Activated CD4-positive, CD25-positive, alpha-beta regulatory T cell treated with anti-CD3 and anti-CD28 coated beads, Interleukin-2, amount 50 U/mL, for 72 hours (primary cell): ENCODE measurements around the gene EML6.
"Not testable (repeated sequence)": the region's sequence is repeated elsewhere in the genome, so short reads cannot be mapped to it uniquely, and the experiment has no call there.

Experiments
- DNase-seq: peaks from one replicate; pipeline ENCODE4 v3.0.0; 2021

EML6 gene

GRCh38 chr2:54969295-54969939, 246.0 kb downstream of the EML6 start:
- DNase-seq = no peak

GRCh38 chr2:54969940-54970338, 246.5 kb downstream of the EML6 start:
- no peak for DNase-seq

- no peak for DNase-seq
Measured at GRCh38 chr2:54975175-54975574, 251.7 kb downstream of the EML6 start.

GRCh38 chr2:54975598-54976492, 252.4 kb downstream of the EML6 start:
- no peak for DNase-seq

- DNase-seq = no peak
Measured at GRCh38 chr2:54977149-54977548, 253.7 kb downstream of the EML6 start.

- DNase-seq = no peak
Measured at GRCh38 chr2:54979321-54980044, 256.0 kb downstream of the EML6 start.

GRCh38 chr2:54981385-54981784, 257.9 kb downstream of the EML6 start:
- DNase-seq = no peak

GRCh38 chr2:54983345-54984220, 260.1 kb downstream of the EML6 start:
- no peak for DNase-seq

- DNase-seq = no peak
Measured at GRCh38 chr2:54984476-54984875, 261.0 kb downstream of the EML6 start.

- DNase-seq = no peak
Measured at GRCh38 chr2:54986264-54986663, 262.8 kb downstream of the EML6 start.

- DNase-seq = no peak
Measured at GRCh38 chr2:54988612-54989011, 265.1 kb downstream of the EML6 start.

GRCh38 chr2:54990694-54991093, 267.2 kb downstream of the EML6 start:
- DNase-seq = not testable (repeated sequence)

- DNase-seq = no peak
Measured at GRCh38 chr2:54995553-54995952, 272.1 kb downstream of the EML6 start.

- DNase-seq = no peak
Measured at GRCh38 chr2:54997826-54998225, 274.4 kb downstream of the EML6 start.

GRCh38 chr2:54999182-54999581, 275.7 kb downstream of the EML6 start:
- no peak for DNase-seq

GRCh38 chr2:55000341-55000740, 276.9 kb downstream of the EML6 start:
- no peak for DNase-seq

- DNase-seq = no peak
Measured at GRCh38 chr2:55001716-55002115, 278.3 kb downstream of the EML6 start.

- DNase-seq = no peak
Measured at GRCh38 chr2:55003706-55004639, 280.5 kb downstream of the EML6 start.

- DNase-seq = no peak
Measured at GRCh38 chr2:55006306-55006705, 282.8 kb downstream of the EML6 start.

- DNase-seq = no peak
Measured at GRCh38 chr2:55009277-55010060, 286.0 kb downstream of the EML6 start.

GRCh38 chr2:55010149-55010591, 286.7 kb downstream of the EML6 start:
- DNase-seq = no peak
